Hematopoietic multipotent progenitor cell treated with erythropoietin and hydrocortisone succinate and interleukin-3 and kit ligand, for 17 days (in vitro differentiated cells): Measurements from ENCODE around the gene CENPP.

Experiments
- DNase-seq: peaks from one replicate; pipeline ENCODE4 v3.0.0-alpha.2; 2015; ENCODE audit warnings: low spot score

CENPP gene

DNA sequence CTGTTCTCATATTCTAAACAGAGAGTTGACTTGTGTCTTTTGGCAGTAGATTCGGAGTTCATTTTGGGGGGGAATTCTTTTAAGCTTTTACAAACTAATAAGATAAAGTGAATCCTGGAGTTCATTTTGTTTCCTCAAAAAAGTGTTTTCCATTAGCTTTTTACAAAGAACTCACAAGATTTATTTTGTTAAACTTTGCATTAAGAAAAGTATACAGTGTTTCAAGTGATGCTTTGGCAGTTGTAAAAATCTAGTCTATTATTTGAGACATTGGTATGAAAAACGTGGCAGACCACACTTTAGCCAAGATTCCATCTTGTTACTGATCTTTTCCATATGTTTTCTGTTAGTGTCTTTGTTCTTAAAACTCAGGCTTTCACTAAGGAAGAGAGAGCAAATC, 99.7 kb downstream of the CENPP start:
- no peak for DNase-seq

- DNase-seq = no peak
These were observed 100.9 kb downstream of the CENPP start for GRCh38 chr9:92426501-92427145.

DNA sequence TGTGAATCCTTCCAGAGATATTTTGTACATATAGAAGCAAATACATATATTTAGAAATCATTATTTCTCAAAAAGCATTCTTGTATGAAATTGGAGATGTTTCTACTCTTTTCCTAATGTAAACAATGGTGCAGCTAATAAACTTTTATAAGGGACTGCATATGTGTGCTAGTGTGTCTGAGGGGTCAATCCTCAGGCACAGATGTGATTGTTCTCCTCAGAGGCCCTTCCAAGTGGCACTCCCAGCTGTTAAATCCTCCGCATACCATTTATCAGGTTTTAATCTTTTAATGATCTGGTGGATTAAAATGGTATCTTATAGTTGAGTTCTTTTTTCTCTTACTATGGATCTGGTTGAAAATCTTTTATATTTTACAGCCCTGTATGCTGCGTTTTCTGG, 104.1 kb downstream of the CENPP start:
- DNase-seq = no peak

GRCh38 chr9:92432350-92432749, 106.6 kb downstream of the CENPP start:
- DNase-seq = no peak

- DNase-seq = no peak
These were observed 107.3 kb downstream of the CENPP start for GRCh38 chr9:92432972-92433548.

DNA sequence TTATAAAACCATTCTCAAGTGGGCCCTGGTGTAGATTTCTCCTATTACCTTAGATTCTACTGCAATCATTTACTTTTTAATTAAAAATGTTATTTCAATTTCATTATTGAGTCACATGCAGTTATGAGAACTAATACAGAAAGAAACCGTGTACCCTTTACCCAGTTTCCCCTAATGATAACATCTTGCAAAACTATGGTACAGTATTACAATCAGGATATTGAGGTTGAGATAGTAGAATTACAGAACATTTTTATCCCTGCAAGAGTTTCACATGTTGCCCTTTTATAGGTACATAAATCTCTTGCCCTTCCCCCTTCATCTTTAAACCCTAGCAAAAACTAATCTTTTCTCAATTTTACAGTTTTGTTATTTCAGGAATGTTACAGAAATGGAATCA, 109.5 kb downstream of the CENPP start:
- no peak for DNase-seq

GRCh38 chr9:92438900-92439526, 113.3 kb downstream of the CENPP start:
- DNase-seq = no peak

DNA sequence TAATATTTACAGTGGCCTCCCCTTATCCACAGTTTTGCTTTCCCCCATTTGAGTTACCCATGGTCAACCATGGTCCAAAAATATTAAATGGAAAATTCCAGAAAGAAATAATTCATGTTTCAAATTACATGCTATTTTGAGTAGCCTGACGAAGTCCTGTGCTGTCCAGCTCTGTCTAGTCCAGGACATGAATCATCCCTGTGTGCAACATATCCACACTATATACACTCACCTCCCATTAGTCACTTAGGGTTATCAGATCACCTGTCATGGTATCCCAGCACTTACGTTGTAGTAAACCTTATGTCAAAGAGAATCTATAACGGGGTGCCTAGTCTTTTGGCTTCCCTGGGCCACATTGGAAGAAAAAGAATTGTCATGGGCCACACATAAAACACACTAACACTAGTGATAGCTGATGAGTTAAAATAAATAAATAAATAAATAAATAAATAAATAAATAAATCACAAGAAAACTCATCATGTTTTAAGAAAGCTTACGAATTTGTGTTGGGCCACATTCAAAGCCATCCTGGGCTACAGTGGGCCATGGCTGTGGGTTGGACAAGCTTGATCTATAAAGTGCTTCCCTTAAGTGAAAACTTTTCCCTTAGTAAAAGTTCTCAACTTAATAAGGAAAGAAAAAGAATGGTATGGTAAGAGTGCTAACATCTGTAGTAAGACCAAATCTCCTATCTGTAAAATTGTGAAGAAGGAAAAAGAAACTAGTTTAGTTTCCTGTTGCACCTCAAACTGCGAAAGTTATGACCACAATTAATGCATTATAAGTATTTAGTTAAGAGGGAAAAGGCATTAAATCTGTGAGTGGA, 114.4 kb downstream of the CENPP start:
- DNase-seq = no peak

DNA sequence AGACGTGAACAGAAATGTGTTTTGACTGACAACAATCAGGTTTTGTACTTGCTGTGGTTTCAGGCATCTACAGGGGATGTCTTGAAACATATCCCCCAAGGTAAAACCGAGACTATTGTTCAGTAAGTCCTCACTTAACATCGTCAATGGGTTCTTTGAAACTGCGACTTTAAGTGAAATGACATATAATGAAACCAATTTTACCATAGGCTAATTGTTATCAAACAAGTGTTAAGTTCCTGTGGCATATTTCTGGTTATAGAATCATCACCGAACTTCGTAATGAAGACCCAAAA, 114.9 kb downstream of the CENPP start:
- no peak for DNase-seq

- no peak for DNase-seq
These were observed 119.1 kb downstream of the CENPP start for GRCh38 chr9:92444841-92445240.

DNA sequence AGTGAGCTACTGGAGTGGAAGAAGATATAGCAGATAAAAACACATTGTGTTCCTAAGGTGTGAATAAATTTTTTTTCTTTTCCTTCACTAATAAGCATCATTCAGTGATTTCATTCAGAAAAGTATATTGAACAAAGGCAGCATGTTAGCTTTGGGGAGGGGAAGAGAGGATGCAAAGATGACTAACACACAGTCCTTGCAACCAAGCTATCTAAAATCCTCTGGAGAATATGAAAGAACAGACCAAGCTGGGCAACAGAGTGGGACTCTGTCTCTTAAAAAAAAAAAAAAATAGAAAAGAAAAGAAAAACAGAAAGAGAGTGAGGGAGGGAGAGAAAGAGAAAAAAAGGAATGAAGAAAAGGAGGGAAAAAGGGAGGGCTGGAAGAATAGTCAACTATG, 120.8 kb downstream of the CENPP start:
- no peak for DNase-seq

DNA sequence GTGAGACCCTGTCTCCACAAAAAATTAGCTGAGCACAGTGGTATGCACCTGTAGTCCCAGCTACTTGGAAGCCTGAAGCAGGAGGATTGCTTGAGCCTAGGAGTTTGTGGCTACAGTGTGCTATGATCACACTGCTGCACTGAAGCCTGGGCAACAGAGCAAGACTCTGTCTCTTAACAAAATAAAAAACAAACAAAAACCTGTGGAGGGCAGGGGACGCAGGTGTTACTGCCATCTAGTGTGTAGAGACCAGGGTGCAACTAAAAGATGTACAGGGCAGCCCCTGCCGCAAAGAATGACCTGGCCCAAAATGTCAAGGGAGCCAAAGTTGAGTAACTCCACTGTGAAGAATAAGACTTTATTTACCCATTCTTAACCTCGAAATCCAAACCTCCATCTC, 129.5 kb downstream of the CENPP start:
- DNase-seq = no peak

- no peak for DNase-seq
These were observed 131.8 kb downstream of the CENPP start for GRCh38 chr9:92457576-92457975.

GRCh38 chr9:92463387-92463786, 137.6 kb downstream of the CENPP start:
- DNase-seq = no peak

- no peak for DNase-seq
These were observed 138.2 kb downstream of the CENPP start for GRCh38 chr9:92463984-92464383.

DNA sequence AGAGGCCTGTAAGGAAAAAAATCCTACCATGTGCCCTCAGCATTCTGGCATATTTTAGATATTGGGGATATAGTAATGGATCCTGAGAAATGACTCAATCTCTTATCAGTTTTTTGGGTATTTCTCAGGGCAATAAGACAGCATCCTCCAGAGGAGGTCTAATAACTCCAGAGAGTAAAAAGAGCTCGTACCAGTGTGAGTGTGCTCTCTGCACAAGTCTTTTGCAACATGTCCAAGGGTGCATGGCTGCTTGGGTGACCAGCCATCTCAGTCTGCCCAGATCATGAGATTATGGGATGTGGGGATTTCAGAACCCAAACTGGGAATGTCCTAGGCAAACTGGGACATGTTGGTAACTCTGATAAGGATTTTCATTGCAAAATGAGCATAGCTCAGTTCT, 141.3 kb downstream of the CENPP start:
- DNase-seq = no peak

DNA sequence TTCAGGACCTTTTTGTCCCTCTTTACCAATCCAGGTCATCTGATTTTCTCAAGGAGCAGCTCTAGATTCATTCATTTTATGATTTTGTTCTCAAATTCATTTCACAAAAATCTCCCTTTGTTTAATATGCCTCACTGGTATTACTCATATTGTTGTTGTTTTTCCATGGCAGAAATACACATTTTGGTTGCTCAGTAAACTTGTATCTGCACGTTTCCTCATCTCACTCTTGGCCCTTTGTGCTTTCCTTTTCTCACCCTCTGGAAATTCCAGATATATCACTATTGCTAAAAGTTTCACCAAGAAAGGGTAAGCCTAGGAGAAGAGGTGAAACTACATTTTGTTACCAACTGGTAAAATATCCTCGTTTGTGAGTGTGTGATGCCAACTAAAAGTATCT, 141.8 kb downstream of the CENPP start:
- DNase-seq = no peak

- no peak for DNase-seq
These were observed 142.5 kb downstream of the CENPP start for GRCh38 chr9:92468206-92468605.

DNA sequence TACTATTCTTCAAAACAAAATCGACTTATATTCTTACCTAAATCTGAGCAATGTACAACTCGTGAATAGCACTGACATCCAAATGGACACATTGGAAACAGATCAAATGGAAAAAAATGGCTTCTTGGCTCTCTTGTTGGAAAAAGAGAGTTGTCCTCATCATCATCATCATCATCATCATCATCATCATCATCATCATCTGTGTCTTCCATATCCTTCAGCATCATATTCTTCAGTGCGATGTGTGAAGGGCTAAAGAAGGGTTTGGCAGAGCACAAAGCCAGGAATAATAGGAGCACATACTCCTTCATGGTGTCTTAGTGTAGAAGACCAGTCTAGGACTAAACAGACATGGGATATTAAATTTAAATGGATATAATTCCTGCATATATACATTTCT, 148.8 kb downstream of the CENPP start:
- DNase-seq = no peak

- DNase-seq = no peak
These were observed 151.2 kb downstream of the CENPP start for GRCh38 chr9:92476962-92477361.

GRCh38 chr9:92478783-92479182, 153.0 kb downstream of the CENPP start:
- DNase-seq = no peak

DNA sequence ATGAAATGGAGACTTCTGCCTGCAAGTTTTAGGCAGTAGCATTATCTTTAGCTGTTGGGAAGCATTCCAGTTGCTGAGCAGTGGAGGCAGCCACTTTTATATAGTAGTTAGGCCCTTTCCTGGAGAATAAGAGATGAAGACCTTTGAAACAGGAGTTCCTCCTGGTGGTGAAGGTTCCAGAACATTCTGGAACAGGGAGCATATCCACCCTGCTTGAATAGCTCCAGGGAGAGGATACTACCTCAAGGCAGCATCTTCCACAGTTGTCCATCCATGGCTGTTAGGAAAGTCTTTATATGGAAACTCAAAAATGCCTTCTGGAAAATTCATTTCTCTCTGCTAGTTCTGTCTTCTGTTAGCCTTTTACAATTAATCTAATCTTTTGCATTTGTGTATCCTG, 153.6 kb downstream of the CENPP start:
- no peak for DNase-seq

DNA sequence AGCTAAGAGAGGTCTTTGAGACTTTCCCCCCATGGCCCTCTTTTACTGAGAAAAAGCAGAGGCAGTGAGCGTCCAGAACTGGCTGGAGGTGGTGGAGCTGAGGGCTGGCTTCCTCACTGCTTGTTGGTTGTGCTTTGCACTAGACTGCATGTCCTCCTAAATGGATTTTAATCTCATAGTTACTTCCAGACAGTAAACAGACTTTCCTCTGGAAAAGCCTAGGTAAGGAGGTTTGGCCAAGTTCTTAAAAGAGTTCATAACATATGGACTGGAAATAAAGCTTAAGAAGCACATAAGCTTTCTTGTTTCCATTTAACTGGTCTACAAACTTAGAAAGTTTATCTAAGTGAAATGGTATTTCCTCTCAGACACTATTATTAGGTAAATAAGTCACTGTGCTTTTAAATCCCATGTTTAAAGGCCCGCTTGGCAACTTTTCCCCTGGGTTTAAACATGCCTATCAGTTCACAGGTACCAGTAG, 154.6 kb downstream of the CENPP start:
- DNase-seq = no peak
